Pancreas (tissue), 10 donors: Measurements from ENCODE around the gene ZC3H18. TPM values are rescaled to one million over a fixed set of nuclear protein-coding genes. Genes with fewer than 3 reads are reported as not detected.
A peak's percentile ranks its signal among the peaks of the same experiment; 100 is the strongest.

Experiments used
- ATAC-seq, 4 donors: fragments of 200-7000 bp; cut with Tn5 transposase; one replicate each; pipeline versions ENCODE4 v1.8.0 to v1.9.1; 2020; ENCODE audit warnings: mild to moderate bottlenecking in 4 of 4, moderate library complexity in 4 of 4
- DNase-seq, 6 donors: peaks; one replicate each; pipeline ENCODE4 v3.0.0-alpha.2; 2020
- FAIRE-seq: peaks from 2 replicates; lab custom pipeline; 2012; peaks lifted over from hg19 to GRCh38; lab: Jason Lieb, UNC
- H3K27ac ChIP-seq, 4 donors: fragments of 200-600 bp; sonication (generic); 1 replicate in 3 of 4; 2 replicates in 1 of 4; pipeline versions ENCODE4 v1.5.0 to v1.8.0; 2020
- H3K27me3 ChIP-seq, 4 donors: fragments of 200-600 bp; one replicate each; pipeline ENCODE4 v1.8.0; 2021
- H3K36me3 ChIP-seq, 3 donors: fragments of 200-600 bp; sonication (generic) in 1 of 3; one replicate each; pipeline versions ENCODE4 v1.5.0 to v1.8.0; 2020 to 2021
- H3K4me1 ChIP-seq, 3 donors: fragments of 200-600 bp; one replicate each; pipeline ENCODE4 v1.8.0; 2021
- H3K4me3 ChIP-seq, 4 donors: fragments of 200-600 bp; sonication (generic) in 2 of 4; one replicate each; pipeline versions ENCODE4 v1.5.0 to v1.8.0; 2020 to 2021
- H3K9me3 ChIP-seq, 4 donors: fragments of 200-600 bp; one replicate each; pipeline ENCODE4 v1.8.0; 2021
- CTCF ChIP-seq, 4 donors: fragments of 200-600 bp; sonication (generic) in 3 of 4; IDR thresholded peaks; one replicate each; pipeline versions ENCODE4 v1.5.0 to v1.8.0; 2021; ENCODE audit warnings: antibody characterized with exemption in 4 of 4
- WGBS, 2 donors: extraction: QIAGEN DNeasy Blood & Tissue Kit; methylation state at CpG; one replicate each; pipeline ENCODE4 v1.1.7; 2013; 5-methylcytosine and 5-hydroxymethylcytosine counted together
- intact Hi-C, 3 donors: fragments of 100-400 bp; cut with DNase I; formaldehyde crosslinking; loops; one replicate each; pipeline versions ENCODE4 v1.11.1 to v1.14.2; 2022
- polyA plus RNA-seq, 2 donors: library from polyadenylated mRNA; stranded (reverse); fragments of 200-250 nt; gene quantifications; one replicate each; pipeline ENCODE4 v1.2.3, GENCODE V29; 2013
- total RNA-seq, 6 donors: library from RNA; stranded (reverse); fragmentation: NEBNext Ultra II Directional in 4 of 6; extraction: Animal tissue kit (Norgen Biotek cat#: 25700) in 4 of 6; gene quantifications; one replicate each; pipeline versions ENCODE4 v1.2.1 to v1.2.4, GENCODE V29; 2021 to 2023
- donor health status: healthy with polysubstance abuse.
- donor health status: DM: no; HTN: no; CAD: no; lungs with moderate emphysema.
- donor health status: DM: no; HTN: no; CAD: no.
- donor health status: control.
- donor health status: control.
- donor health status: Bipolar disorder and iron deficiency.
- donor health status: DM: yes; HTN: yes; CAD: no.
- donor health status: DM: no; HTN: no; CAD: no.
- donor health status: DM: no; HTN: no; CAD: no.
- donor health status: DM: yes; HTN: yes; CAD: no.

ZC3H18 gene
- total and polyA plus RNA-seq, 8 donors = 12.2 to 27.6 (median 16.8) TPM

GRCh38 chr16:88526906-88527185 is 43.4 kb upstream of the ZC3H18 start:
- Histone ChIP-seq H3K27ac (no peak overlapping the region), H3K4me3 (no peak overlapping the region), H3K9me3 (no peaks in the 10 kb centered on the region), H3K27me3 (no peaks in the 10 kb centered on the region), H3K4me1 (peaks cover 0 to 3% (median 0%) of the 10 kb centered on the region in 3 donors), H3K36me3 (peaks cover 0 to 23% (median 0%) of the 10 kb centered on the region in 3 donors)
- FAIRE-seq = no peak
- TF ChIP-seq CTCF (IDR thresholded peaks at IDR 0.05) = no peak
- WGBS, 2 donors = 83 to 84% methylated on average over 9 of the region's 9 CpGs
- peak in 2 of 4 donors; percentile 1 to 4 for ATAC-seq
- DNase-seq = peak in 3 of 6 donors; percentile 22 to 69 (median 48)
- intact Hi-C loops = loop anchor here in 2 of 3 donors (5.0 kb wide), 1 partner anchor 85 kb away; no protein-coding TSS in a partner anchor

- Histone ChIP-seq H3K36me3 (peaks cover 0 to 19% (median 0%) of the 10 kb centered on the region in 3 donors), H3K4me3 (no peak overlapping the region), H3K4me1 (peaks cover 0 to 3% (median 0%) of the 10 kb centered on the region in 3 donors), H3K9me3 (no peaks in the 10 kb centered on the region), H3K27ac (no peak overlapping the region), H3K27me3 (no peaks in the 10 kb centered on the region)
- intact Hi-C loops = loop anchor here in 2 of 3 donors (5.0 kb wide), 1 partner anchor 85 kb away; no protein-coding TSS in a partner anchor
- FAIRE-seq (no peak), ATAC-seq (peak; percentile 60 to 79 (median 74)), DNase-seq (peak in 4 of 6 donors; percentile 73 to 87 (median 80))
- TF ChIP-seq CTCF (IDR thresholded peaks at IDR 0.05) = peak; percentile 59 to 83 (median 77)
- 43 to 50% methylated on average over 30 to 31 of the region's 32 CpGs for WGBS, 2 donors
Measured at GRCh38 chr16:88527186-88527936, 42.8 kb upstream of the ZC3H18 start.

- ATAC-seq = no peak
- TF ChIP-seq CTCF (IDR thresholded peaks at IDR 0.05) = no peak
- Histone ChIP-seq H3K27me3 (no peaks in the 10 kb centered on the region), H3K4me1 (peaks cover 0 to 3% (median 0%) of the 10 kb centered on the region in 3 donors), H3K36me3 (peaks cover 0 to 21% (median 0%) of the 10 kb centered on the region in 3 donors), H3K27ac (no peak overlapping the region), H3K4me3 (no peak overlapping the region), H3K9me3 (no peaks in the 10 kb centered on the region)
- 80 to 82% methylated on average over 23 to 30 of the region's 30 CpGs for WGBS, 2 donors
- no peak for FAIRE-seq
- intact Hi-C loops = loop anchor here in 2 of 3 donors (5.0 kb wide), 1 partner anchor 86 kb away; no protein-coding TSS in a partner anchor
- DNase-seq = peak in 2 of 6 donors; percentile 26 to 79
Measured at GRCh38 chr16:88527937-88528743, 42.1 kb upstream of the ZC3H18 start.

- H3K27ac ChIP-seq = no peak overlapping the region
- no peak for TF ChIP-seq CTCF (IDR thresholded peaks at IDR 0.05)
- ATAC-seq (no peak), FAIRE-seq (no peak), DNase-seq (peak in 2 of 6 donors; percentile 23 to 64)
- no peaks in the 10 kb centered on the region for H3K27me3 ChIP-seq
- 85 to 87% methylated on average over 22 of the region's 22 CpGs for WGBS, 2 donors
- no peak overlapping the region for H3K4me3 ChIP-seq
- no peaks in the 10 kb centered on the region for H3K9me3 ChIP-seq
- H3K4me1 ChIP-seq = peaks cover 0 to 3% (median 0%) of the 10 kb centered on the region in 3 donors
- peaks cover 0 to 21% (median 0%) of the 10 kb centered on the region in 3 donors for H3K36me3 ChIP-seq
- intact Hi-C loops = loop anchor here in 2 of 3 donors (5.0 kb wide), 1 partner anchor 87 kb away; no protein-coding TSS in a partner anchor
Measured at GRCh38 chr16:88528902-88529318, 41.3 kb upstream of the ZC3H18 start.
